GM10248 (cell line): ENCODE results near the gene CIC.
"Not testable (repeated sequence)": the region's sequence is repeated elsewhere in the genome, so short reads cannot be mapped to it uniquely, and the experiment has no call there.

Experiments used
- CTCF ChIA-PET: fragments of 300-600 bp; sonication (Branson Sonifier 250); formaldehyde crosslinking; extraction: SDS; loops from one replicate; lab custom pipeline; 2021; ENCODE audit warnings: antibody characterized with exemption; lab: Yijun Ruan, JAX
- POLR2A ChIA-PET: fragments of 350-650 bp; sonication (Branson Sonifier 250); formaldehyde crosslinking; extraction: SDS; loops from one replicate; lab custom pipeline; 2020; ENCODE audit warnings: antibody characterized with exemption; lab: Yijun Ruan, JAX
- DNase-seq: peaks from one replicate; pipeline ENCODE4 v3.0.0; 2012; ENCODE audit errors: extremely low spot score
- CTCF ChIP-seq: IDR thresholded peaks from 2 replicates; pipeline ENCODE4 v1.5.1; 2012; ENCODE audit warnings: mild to moderate bottlenecking, low read depth; ENCODE audit errors: extremely low read depth, missing control alignments, control extremely low read depth

The CIC gene

DNA sequence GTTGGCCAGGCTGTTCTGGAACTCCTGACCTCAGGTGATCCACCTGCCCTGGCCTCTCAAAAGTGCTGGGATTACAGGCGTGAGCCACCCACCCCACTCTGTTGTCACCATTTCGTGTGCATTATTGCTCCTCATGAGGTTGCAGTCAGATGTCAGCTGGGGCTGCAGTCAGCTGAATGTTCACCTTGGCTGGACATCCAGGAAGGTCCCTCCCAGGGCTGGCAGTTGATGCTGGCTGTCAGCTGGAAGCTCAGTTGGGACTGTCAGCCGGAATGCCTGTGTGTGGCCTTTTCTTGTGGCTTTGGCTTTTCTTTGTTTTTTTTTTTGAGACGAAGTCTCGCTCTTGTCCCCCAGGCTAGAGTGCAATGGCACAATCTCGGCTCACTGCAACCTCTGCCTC is 63.0 kb downstream of the CIC start:
- ChIA-PET POLR2A (no interaction called here), CTCF (interaction anchor here (0.9 to 2.6 kb wide), 4 partner anchors 9 to 223 kb away, joined by 3 to 9 read pairs (median 3); no protein-coding TSS in a partner anchor)
- no peak for TF ChIP-seq CTCF
- DNase-seq, result no peak

DNA sequence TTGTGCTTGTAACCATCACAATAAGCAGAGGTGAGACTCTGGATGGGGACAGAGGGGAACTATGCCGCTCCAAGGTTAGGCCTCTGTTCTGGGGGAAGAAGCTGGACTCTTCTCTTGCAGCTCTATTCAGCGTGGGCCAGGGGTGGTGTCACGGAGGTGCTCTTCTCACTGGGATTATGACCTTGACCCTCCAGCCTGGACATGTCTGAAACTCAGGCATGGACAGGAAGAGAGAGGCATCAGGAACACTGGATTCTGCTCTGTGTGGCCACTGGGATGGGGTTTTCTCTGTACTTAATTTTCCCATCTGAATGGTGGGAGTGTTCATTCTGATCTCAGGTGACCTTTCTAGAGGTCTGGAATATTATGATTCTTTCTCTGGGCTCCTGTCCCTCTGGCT is 64.0 kb downstream of the CIC start:
- CTCF ChIA-PET, result interaction anchor here (0.8 to 1.0 kb wide), 3 partner anchors 17 to 251 kb away, joined by 3 to 5 read pairs (median 3); no protein-coding TSS in a partner anchor
- POLR2A ChIA-PET, result no interaction called here
- TF ChIP-seq CTCF, result no peak
- DNase-seq, result no peak

GRCh38 chr19:42333975-42334696 is 65.1 kb downstream of the CIC start:
- no peak for TF ChIP-seq CTCF
- ChIA-PET CTCF (interaction anchor here (1.0 kb wide), 1 partner anchor 252 kb away, joined by 3 read pairs; no protein-coding TSS in a partner anchor), POLR2A (no interaction called here)
- DNase-seq, result no peak

DNA sequence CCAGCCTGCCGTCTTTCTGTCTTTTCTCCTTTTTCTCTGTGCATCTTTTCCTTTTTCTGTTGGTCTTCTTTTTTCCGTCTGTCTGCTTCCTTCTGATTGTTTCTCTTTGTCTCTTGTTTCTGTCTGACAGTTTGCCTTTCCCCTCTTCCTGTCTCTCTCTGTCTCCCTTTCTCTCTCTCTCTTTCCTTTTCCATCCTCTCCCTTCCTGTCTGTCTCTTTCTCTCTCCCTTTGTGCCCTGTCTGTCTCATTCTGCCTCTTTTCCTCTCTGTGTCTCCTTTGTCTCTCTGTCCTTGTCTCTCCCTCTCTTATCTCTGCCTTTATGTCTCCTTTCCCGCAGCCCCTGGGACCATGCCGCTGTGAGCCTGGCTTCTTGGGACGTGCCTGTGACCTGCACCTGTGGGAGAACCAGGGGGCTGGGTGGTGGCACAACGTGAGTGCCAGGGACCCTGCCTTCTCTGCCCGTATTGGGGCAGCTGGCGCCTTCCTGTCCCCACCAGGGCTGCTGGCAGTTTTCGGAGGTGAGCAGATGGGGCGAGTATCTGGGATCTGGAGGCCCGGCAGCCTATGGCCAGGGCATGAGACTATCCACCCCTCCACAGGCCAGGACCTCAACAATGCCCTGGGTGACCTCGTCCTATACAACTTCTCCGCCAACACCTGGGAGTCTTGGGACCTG is 65.8 kb downstream of the CIC start:
- no peak for TF ChIP-seq CTCF
- ChIA-PET CTCF (no interaction called here), POLR2A (no interaction called here)
- no peak for DNase-seq

DNA sequence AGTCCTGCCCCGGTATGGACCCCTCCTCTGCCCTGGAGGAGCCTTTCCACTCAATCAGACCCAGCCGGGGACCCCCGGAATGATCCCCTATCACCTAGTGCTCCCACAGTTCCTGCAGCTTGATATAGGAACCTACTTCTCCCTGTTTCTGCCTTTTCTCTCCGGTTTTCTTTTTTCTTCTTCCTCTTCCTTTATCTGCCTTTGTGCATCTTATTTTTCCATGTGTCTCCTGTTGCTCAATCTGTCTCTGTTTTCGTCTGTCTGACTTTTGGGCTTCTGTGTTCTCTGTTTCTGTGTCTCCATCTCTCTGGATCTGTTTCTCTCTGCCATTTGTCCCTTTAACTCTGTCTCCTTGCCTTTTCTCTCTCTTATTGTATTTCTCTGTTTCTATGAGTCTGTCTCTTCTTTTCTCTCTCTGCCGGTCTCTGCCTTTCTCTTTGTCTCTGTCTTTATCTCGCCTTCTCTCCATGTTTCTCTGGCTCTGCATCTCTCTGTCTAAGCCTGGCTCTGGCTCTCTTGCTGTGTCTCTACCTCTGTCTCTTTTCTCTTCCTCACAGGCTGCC is 66.4 kb downstream of the CIC start:
- CTCF ChIA-PET, result interaction anchor here (0.6 kb wide), 1 partner anchor 113 kb away, joined by 3 read pairs; no protein-coding TSS in a partner anchor
- DNase-seq, result no peak
- POLR2A ChIA-PET, result no interaction called here
- no peak for TF ChIP-seq CTCF

- CTCF ChIA-PET, result interaction anchor here (0.6 kb wide), 1 partner anchor 114 kb away, joined by 3 read pairs; no protein-coding TSS in a partner anchor
- POLR2A ChIA-PET, result no interaction called here
- no peak for DNase-seq
- no peak for TF ChIP-seq CTCF
These were observed 66.9 kb downstream of the CIC start for GRCh38 chr19:42335971-42336370.

DNA sequence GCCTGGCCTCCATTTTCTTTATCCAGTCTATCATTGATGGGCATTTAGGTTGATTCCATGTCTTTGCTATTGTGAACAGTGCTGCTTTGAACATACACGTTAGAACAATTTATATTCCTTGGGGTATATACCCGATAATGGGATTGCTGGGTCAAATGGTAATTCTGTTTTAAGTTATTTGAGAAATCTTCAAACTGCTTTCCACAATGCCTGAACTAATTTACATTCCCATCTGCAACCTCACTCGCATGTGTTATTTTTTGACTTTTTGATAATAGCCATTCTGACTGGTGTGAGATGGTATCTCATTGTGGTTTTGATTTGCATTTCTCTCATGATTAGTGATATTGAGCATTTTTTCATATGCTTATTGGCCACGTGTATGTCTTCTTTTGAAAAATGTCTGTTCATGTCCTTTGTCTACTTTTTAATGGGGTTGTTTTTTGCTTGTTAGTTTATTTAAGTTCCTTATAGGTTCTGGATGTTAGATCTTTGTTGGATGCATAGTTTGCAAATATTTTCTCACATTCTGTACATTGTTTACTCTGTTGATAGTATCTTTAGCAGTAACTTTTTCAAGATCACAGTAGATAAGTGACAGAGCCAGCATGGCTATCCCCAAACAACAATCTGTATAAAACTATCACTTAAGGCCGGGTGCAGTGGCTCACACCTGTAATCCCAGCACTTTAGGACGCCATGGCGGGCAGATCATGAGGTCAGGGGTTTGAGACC is 70.2 kb downstream of the CIC start:
- CTCF ChIA-PET, result interaction anchor here (0.8 kb wide), 1 partner anchor 15 kb away, joined by 4 read pairs; no protein-coding TSS in a partner anchor
- POLR2A ChIA-PET, DNase-seq: not testable (repeated sequence)

- CTCF ChIA-PET, result interaction anchor here (0.8 kb wide), 1 partner anchor 15 kb away, joined by 4 read pairs; no protein-coding TSS in a partner anchor
- POLR2A ChIA-PET, result not testable (repeated sequence)
These were observed 70.9 kb downstream of the CIC start for GRCh38 chr19:42339922-42340321.

More at GRCh38 chr19:42339922-42340321, 70.9 kb downstream of the CIC start:
- DNase-seq, result not testable (repeated sequence)
